Measurements from ENCODE around the gene SLC35F4. TPM values are rescaled to one million over a fixed set of nuclear protein-coding genes. Genes with fewer than 3 reads are reported as not detected.

The SLC35F4 gene
- total RNA-seq, 1 experiment from 2014 or later: not detected

DNA sequence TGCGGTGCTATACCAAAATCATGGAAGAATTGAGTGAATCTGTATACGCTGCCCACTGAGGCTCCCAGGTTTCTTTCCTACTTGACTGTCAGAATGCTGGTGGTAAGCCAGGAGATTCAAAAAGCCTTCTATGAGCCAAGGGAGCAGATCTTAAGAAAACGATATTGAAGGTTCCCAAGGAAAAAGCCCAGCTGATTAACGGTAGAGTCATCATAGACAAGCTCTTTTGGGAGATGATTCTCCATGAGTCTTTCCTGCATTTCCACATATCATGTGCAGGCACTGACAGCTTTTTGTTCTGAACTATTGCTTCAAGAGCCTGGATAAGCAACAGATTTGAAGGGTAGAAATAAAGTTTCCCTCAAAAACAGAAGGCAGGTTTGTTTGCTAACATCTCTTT lies 17.5 kb downstream of the SLC35F4 start:
- peaks cover 12% of the 10 kb centered on the region for H3K27me3 Mint-ChIP-seq (ENCODE audit: insufficient read depth, unreplicated experiment)
- intact Hi-C loops (cut with micrococcal nuclease; ENCODE audit: unreplicated experiment): no loop called here
- DNase-seq: no peak
- no peaks in the 10 kb centered on the region for H3K4me1 ChIP-seq
- no peaks in the 10 kb centered on the region for H3K36me3 Mint-ChIP-seq (ENCODE audit: insufficient read depth, unreplicated experiment)
- no peak overlapping the region for H3K4me3 ChIP-seq (ENCODE audit: low read depth, low read length)
- H3K36me3 ChIP-seq (ENCODE audit: control insufficient read depth, insufficient read depth, low read length): no peaks in the 10 kb centered on the region
- H3K4me3 Mint-ChIP-seq (ENCODE audit: unreplicated experiment): no peak overlapping the region
- no peaks in the 10 kb centered on the region for H3K9me3 Mint-ChIP-seq (ENCODE audit: unreplicated experiment)
- H3K27me3 ChIP-seq (replicated peaks; ENCODE audit: control insufficient read depth, insufficient read depth, low read length): no peaks in the 10 kb centered on the region
- CTCF ChIA-PET: no interaction called here
- no peak overlapping the region for H3K27ac Mint-ChIP-seq (ENCODE audit: unreplicated experiment)
- no peak for TF ChIP-seq CTCF (IDR thresholded peaks at IDR 0.05; ENCODE audit: insufficient read depth in 1 of 2, low read depth in 1 of 2, low read length in 1 of 2, severe bottlenecking in 1 of 2, unreplicated experiment in 1 of 2)
- H3K4me1 Mint-ChIP-seq (ENCODE audit: low read depth, unreplicated experiment): no peaks in the 10 kb centered on the region
- H3K9me3 ChIP-seq: no peaks in the 10 kb centered on the region
- POLR2A ChIA-PET: no interaction called here
- BruUV-seq (replicated peaks): no TSS peak

DNA sequence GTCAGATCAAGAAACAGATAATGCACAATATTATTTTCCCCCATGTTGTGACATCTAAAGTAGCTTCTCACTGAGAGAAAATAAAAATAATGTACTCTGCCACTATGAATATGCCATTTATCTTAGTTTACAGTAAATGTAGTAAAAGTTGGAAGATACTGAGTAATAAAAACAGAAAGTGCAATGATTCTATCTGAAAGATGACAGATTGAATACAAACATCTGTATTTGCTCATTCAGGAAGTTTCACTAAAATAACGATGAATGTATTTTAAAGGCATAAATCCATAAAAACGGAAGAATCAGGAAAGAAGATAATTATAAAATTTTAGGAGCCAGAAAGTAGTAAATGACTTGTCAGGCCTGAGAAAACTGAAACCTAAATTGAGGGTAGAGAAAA lies 18.2 kb downstream of the SLC35F4 start:
- BruUV-seq (replicated peaks): no TSS peak
- no peak for DNase-seq
- Histone ChIP-seq H3K27me3 (replicated peaks; ENCODE audit: control insufficient read depth, insufficient read depth, low read length) (no peaks in the 10 kb centered on the region), H3K4me3 (ENCODE audit: low read depth, low read length) (no peak overlapping the region), H3K9me3 (no peaks in the 10 kb centered on the region), H3K36me3 (ENCODE audit: control insufficient read depth, insufficient read depth, low read length) (no peaks in the 10 kb centered on the region), H3K4me1 (no peaks in the 10 kb centered on the region)
- H3K36me3 Mint-ChIP-seq (ENCODE audit: insufficient read depth, unreplicated experiment): no peaks in the 10 kb centered on the region
- no peaks in the 10 kb centered on the region for H3K4me1 Mint-ChIP-seq (ENCODE audit: low read depth, unreplicated experiment)
- no peak overlapping the region for H3K27ac Mint-ChIP-seq (ENCODE audit: unreplicated experiment)
- H3K27me3 Mint-ChIP-seq (ENCODE audit: insufficient read depth, unreplicated experiment): peaks cover 16% of the 10 kb centered on the region
- ChIA-PET CTCF (no interaction called here), POLR2A (no interaction called here)
- intact Hi-C loops (cut with micrococcal nuclease; ENCODE audit: unreplicated experiment): no loop called here
- no peak overlapping the region for H3K4me3 Mint-ChIP-seq (ENCODE audit: unreplicated experiment)
- H3K9me3 Mint-ChIP-seq (ENCODE audit: unreplicated experiment): no peaks in the 10 kb centered on the region
- TF ChIP-seq CTCF (IDR thresholded peaks at IDR 0.05; ENCODE audit: insufficient read depth in 1 of 2, low read depth in 1 of 2, low read length in 1 of 2, severe bottlenecking in 1 of 2, unreplicated experiment in 1 of 2): no peak

- Mint-ChIP-seq H3K9me3 (ENCODE audit: unreplicated experiment) (no peaks in the 10 kb centered on the region), H3K36me3 (ENCODE audit: insufficient read depth, unreplicated experiment) (no peaks in the 10 kb centered on the region), H3K27me3 (ENCODE audit: insufficient read depth, unreplicated experiment) (peaks cover 16% of the 10 kb centered on the region), H3K4me1 (ENCODE audit: low read depth, unreplicated experiment) (no peaks in the 10 kb centered on the region), H3K4me3 (ENCODE audit: unreplicated experiment) (no peak overlapping the region), H3K27ac (ENCODE audit: unreplicated experiment) (no peak overlapping the region)
- no peaks in the 10 kb centered on the region for H3K36me3 ChIP-seq (ENCODE audit: control insufficient read depth, insufficient read depth, low read length)
- no TSS peak for BruUV-seq (replicated peaks)
- intact Hi-C loops (cut with micrococcal nuclease; ENCODE audit: unreplicated experiment): no loop called here
- CTCF ChIA-PET: no interaction called here
- no peak for TF ChIP-seq CTCF (IDR thresholded peaks at IDR 0.05; ENCODE audit: insufficient read depth in 1 of 2, low read depth in 1 of 2, low read length in 1 of 2, severe bottlenecking in 1 of 2, unreplicated experiment in 1 of 2)
- H3K27me3 ChIP-seq (replicated peaks; ENCODE audit: control insufficient read depth, insufficient read depth, low read length): no peaks in the 10 kb centered on the region
- no peaks in the 10 kb centered on the region for H3K9me3 ChIP-seq
- H3K4me1 ChIP-seq: no peaks in the 10 kb centered on the region
- POLR2A ChIA-PET: no interaction called here
- no peak overlapping the region for H3K4me3 ChIP-seq (ENCODE audit: low read depth, low read length)
- no peak for DNase-seq
These were observed 18.8 kb downstream of the SLC35F4 start for GRCh38 chr14:57847096-57847495.

Measured in Caco-2 (cell line).